Ovary (tissue), 9 donors: ENCODE data around the gene AGRP. TPM values are rescaled to one million over a fixed set of nuclear protein-coding genes. Genes with fewer than 3 reads are reported as not detected.

Experiments
- DNase-seq, 5 donors: peaks; one replicate each; pipeline ENCODE4 v3.0.0-alpha.2; 2019 to 2020
- H3K27ac ChIP-seq, 2 donors: fragments of 200-600 bp; one replicate each; pipeline versions ENCODE4 v1.5.1 to v1.8.0; 2019 to 2022
- H3K27me3 ChIP-seq: fragments of 200-600 bp; one replicate; pipeline ENCODE4 v1.8.0; 2022
- H3K36me3 ChIP-seq: fragments of 200-600 bp; sonication (generic); one replicate; pipeline ENCODE4 v1.5.1; 2019
- H3K4me1 ChIP-seq: one replicate; pipeline ENCODE4 v1.8.1; 2013; ENCODE audit warnings: mild to moderate bottlenecking, moderate library complexity; ENCODE audit not compliant: insufficient read depth
- H3K4me3 ChIP-seq: fragments of 200-600 bp; sonication (generic); one replicate; pipeline ENCODE4 v1.5.1; 2017
- H3K9me3 ChIP-seq, 2 donors: fragments of 200-600 bp in 1 of 2; sonication (generic) in 1 of 2; one replicate each; pipeline versions ENCODE4 v1.5.1 to v1.8.1; 2013 to 2019; ENCODE audit warnings: mild to moderate bottlenecking in 1 of 2, moderate library complexity in 1 of 2
- EP300 ChIP-seq: sonication (generic); formaldehyde crosslinking; IDR thresholded peaks from one replicate; pipeline ENCODE4 v1.6.1; 2017; ENCODE audit warnings: antibody characterized with exemption
- POLR2A ChIP-seq: fragments of 450-650 bp; IDR thresholded peaks from one replicate; pipeline ENCODE4 v1.6.1; 2017; ENCODE audit warnings: antibody characterized with exemption, mild to moderate bottlenecking, moderate library complexity
- WGBS, 3 donors: extraction: QIAGEN DNeasy Blood & Tissue Kit in 1 of 3; methylation state at CpG; one replicate each; pipeline versions ENCODE4 v1.1.5 to v1.1.7; 2013 to 2017; 5-methylcytosine and 5-hydroxymethylcytosine counted together
- intact Hi-C, 4 donors: fragments of 100-400 bp; cut with DNase I; formaldehyde crosslinking; loops; one replicate each; pipeline versions ENCODE4 v1.11.0 to v1.15.1; 2022 to 2023
- polyA plus RNA-seq, 2 donors: library from polyadenylated mRNA; stranded (reverse); fragments of 200-250 nt in 1 of 2; fragments of 350-450 nt in 1 of 2; fragmentation: Illumina TruSeq in 1 of 2; extraction: RNeasy Lipid Tissue Mini Kit (QIAGEN cat#74804) in 1 of 2; gene quantifications; one replicate each; pipeline ENCODE4 v1.2.3, GENCODE V29; 2013 to 2014
- total RNA-seq, 7 donors: library from RNA; depleted of rRNA in 2 of 7; stranded (reverse); fragments of >200 nt in 2 of 7; fragmentation: NEBNext Ultra II Directional in 3 of 7; extraction: Animal tissue kit (Norgen Biotek cat#: 25700) in 3 of 7; gene quantifications; one replicate each; pipeline versions ENCODE4 v1.1.0 to v1.2.4, GENCODE V29; 2016 to 2023
- TF ChIP-seq, protein P1 (sequence below), 3 donors: fragments of 450-650 bp in 2 of 3; fragments of 200-600 bp in 1 of 3; IDR thresholded peaks; one replicate each; pipeline versions ENCODE4 v1.5.1 to v1.8.0; 2016 to 2022; ENCODE audit warnings: antibody characterized with exemption in 3 of 3, mild to moderate bottlenecking in 1 of 3
- donor health status: DM: no; HTN: no; CAD: no; lungs with moderate emphysema.
- donor health status: DM: no; HTN: no; CAD: no.
- donor health status: Bipolar disorder and iron deficiency.
- donor health status: DM: yes; HTN: yes; CAD: no.
- donor health status: DM: no; HTN: no; CAD: no.
- donor health status: DM: yes; HTN: yes; CAD: no.

Gene AGRP
- total and polyA plus RNA-seq, 9 donors: 0.11 to 0.55 (median 0.48) TPM; not detected in 6

DNA sequence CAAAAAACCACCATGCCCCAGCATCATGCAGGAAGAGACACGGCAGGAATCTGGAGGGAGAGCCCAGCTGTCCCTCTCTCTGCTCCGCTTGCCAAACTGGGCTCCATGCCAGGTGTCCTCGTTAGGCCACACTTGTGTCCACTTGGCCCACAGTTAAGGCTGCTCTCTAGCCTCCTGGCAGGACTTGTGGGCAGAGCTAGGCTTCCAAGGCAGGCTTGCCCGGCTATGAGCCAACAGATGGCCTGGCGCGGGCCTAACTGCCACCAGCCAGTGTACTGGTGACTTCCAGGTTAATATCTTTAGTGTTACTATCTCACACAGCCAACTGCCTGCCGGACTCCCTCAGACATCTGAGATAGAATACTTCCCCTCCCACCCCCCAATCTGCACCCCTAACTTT is 13.0 kb downstream of the AGRP start:
- TF ChIP-seq, protein P1, sequence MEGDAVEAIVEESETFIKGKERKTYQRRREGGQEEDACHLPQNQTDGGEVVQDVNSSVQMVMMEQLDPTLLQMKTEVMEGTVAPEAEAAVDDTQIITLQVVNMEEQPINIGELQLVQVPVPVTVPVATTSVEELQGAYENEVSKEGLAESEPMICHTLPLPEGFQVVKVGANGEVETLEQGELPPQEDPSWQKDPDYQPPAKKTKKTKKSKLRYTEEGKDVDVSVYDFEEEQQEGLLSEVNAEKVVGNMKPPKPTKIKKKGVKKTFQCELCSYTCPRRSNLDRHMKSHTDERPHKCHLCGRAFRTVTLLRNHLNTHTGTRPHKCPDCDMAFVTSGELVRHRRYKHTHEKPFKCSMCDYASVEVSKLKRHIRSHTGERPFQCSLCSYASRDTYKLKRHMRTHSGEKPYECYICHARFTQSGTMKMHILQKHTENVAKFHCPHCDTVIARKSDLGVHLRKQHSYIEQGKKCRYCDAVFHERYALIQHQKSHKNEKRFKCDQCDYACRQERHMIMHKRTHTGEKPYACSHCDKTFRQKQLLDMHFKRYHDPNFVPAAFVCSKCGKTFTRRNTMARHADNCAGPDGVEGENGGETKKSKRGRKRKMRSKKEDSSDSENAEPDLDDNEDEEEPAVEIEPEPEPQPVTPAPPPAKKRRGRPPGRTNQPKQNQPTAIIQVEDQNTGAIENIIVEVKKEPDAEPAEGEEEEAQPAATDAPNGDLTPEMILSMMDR (IDR thresholded peaks at IDR 0.05): no peak
- TF ChIP-seq POLR2A (no peak), EP300 (no peak)
- peak in 3 of 5 donors; percentile 49 to 60 (median 54) for DNase-seq
- Histone ChIP-seq H3K4me3 (no peak overlapping the region), H3K27ac (no peak overlapping the region), H3K4me1 (peaks cover 6% of the 10 kb centered on the region), H3K36me3 (no peaks in the 10 kb centered on the region), H3K9me3 (no peaks in the 10 kb centered on the region), H3K27me3 (no peaks in the 10 kb centered on the region)
- WGBS, 3 donors: 65 to 72% (median 67%) methylated on average over 7 of the region's 7 CpGs
- intact Hi-C loops: no loop called here

GRCh38 chr16:67468731-67469130 is 14.6 kb downstream of the AGRP start:
- Histone ChIP-seq H3K4me3 (no peak overlapping the region), H3K36me3 (no peaks in the 10 kb centered on the region), H3K4me1 (peaks cover 6% of the 10 kb centered on the region), H3K9me3 (no peaks in the 10 kb centered on the region), H3K27ac (no peak overlapping the region), H3K27me3 (no peaks in the 10 kb centered on the region)
- 85 to 90% (median 85%) methylated on average over 5 of the region's 5 CpGs for WGBS, 3 donors
- intact Hi-C loops: loop anchor here in 1 of 4 donors (10.0 kb wide), 2 partner anchors 184 to 534 kb away; partner anchors contain the start of genes CES2 and CIAO2B
- TF ChIP-seq POLR2A (no peak), EP300 (no peak)
- TF ChIP-seq, protein P1 (IDR thresholded peaks at IDR 0.05): no peak
- DNase-seq: no peak

- H3K9me3 ChIP-seq: no peaks in the 10 kb centered on the region
- no peak for DNase-seq
- TF ChIP-seq, protein P1 (IDR thresholded peaks at IDR 0.05): no peak
- TF ChIP-seq EP300 (no peak), POLR2A (no peak)
- intact Hi-C loops: loop anchor here in 2 of 4 donors (2.0 to 10.0 kb wide), 3 partner anchors 38 to 532 kb away; partner anchors contain the start of genes CES2 (in 1 of the 2) and CIAO2B (in 1 of the 2)
- 66 to 78% (median 74%) methylated on average over 6 of the region's 6 CpGs for WGBS, 3 donors
- peaks cover 6% of the 10 kb centered on the region for H3K4me1 ChIP-seq
- no peak overlapping the region for H3K27ac ChIP-seq
- no peaks in the 10 kb centered on the region for H3K36me3 ChIP-seq
- H3K27me3 ChIP-seq: no peaks in the 10 kb centered on the region
- no peak overlapping the region for H3K4me3 ChIP-seq
Measured at GRCh38 chr16:67466581-67466980, 16.8 kb downstream of the AGRP start.

GRCh38 chr16:67464565-67464964 is 18.8 kb downstream of the AGRP start:
- Histone ChIP-seq H3K27me3 (no peaks in the 10 kb centered on the region), H3K4me1 (peaks cover 20% of the 10 kb centered on the region), H3K9me3 (no peaks in the 10 kb centered on the region), H3K4me3 (no peak overlapping the region), H3K36me3 (no peaks in the 10 kb centered on the region), H3K27ac (no peak overlapping the region)
- 55 to 70% (median 69%) methylated on average over 2 of the region's 2 CpGs for WGBS, 3 donors
- no peak for TF ChIP-seq POLR2A
- TF ChIP-seq EP300: no peak
- TF ChIP-seq, protein P1 (IDR thresholded peaks at IDR 0.05): no peak
- DNase-seq: no peak
- intact Hi-C loops: loop anchor here in 3 of 4 donors (2.0 to 10.0 kb wide), 4 partner anchors 36 to 530 kb away; partner anchors contain the start of genes CES2 (in 1 of the 3) and CIAO2B (in 1 of the 3)
